Loucy (cell line): ENCODE measurements around the gene CLDN15.

Source experiments
- H2AFZ ChIP-seq: fragments of 200-600 bp; sonication (generic); 2 replicates; pipeline ENCODE4 v1.6.0; 2016; ENCODE audit warnings: antibody characterized with exemption, mild to moderate bottlenecking, low read length, moderate library complexity
- H3F3A ChIP-seq: fragments of 200-600 bp; 2 replicates; pipeline ENCODE4 v1.6.0; 2016; ENCODE audit warnings: antibody characterized with exemption, low read depth, mild to moderate bottlenecking
- H3K27me3 ChIP-seq: fragments of 200-600 bp; sonication (generic); 2 replicates; pipeline ENCODE4 v1.6.1; 2014; ENCODE audit warnings: low read length, mild to moderate bottlenecking; ENCODE audit not compliant: insufficient read depth, poor library complexity, severe bottlenecking
- H3K36me3 ChIP-seq: fragments of 200-600 bp; sonication (generic); 2 replicates; pipeline ENCODE4 v1.6.1; 2016; ENCODE audit warnings: low read length; ENCODE audit not compliant: insufficient read depth
- H3K4me1 ChIP-seq: fragments of 200-600 bp; sonication (generic); 2 replicates; pipeline ENCODE4 v1.5.1; 2014; ENCODE audit warnings: low read length, mild to moderate bottlenecking; ENCODE audit not compliant: insufficient read depth, poor library complexity, severe bottlenecking
- H3K4me2 ChIP-seq: fragments of 200-600 bp; sonication (generic); 2 replicates; pipeline ENCODE4 v1.6.0; 2014; ENCODE audit warnings: antibody characterized with exemption, low read length, low read depth, mild to moderate bottlenecking; ENCODE audit not compliant: poor library complexity, severe bottlenecking
- H3K4me3 ChIP-seq: fragments of 200-600 bp; sonication (generic); 2 replicates; pipeline ENCODE4 v1.5.1; 2014; ENCODE audit warnings: low read length, mild to moderate bottlenecking, mixed read lengths; ENCODE audit not compliant: poor library complexity, severe bottlenecking
- H3K79me2 ChIP-seq: fragments of 200-600 bp; sonication (generic); 2 replicates; pipeline ENCODE4 v1.6.1; 2014; ENCODE audit warnings: low read length; ENCODE audit not compliant: insufficient read depth
- H3K9ac ChIP-seq: fragments of 200-600 bp; sonication (generic); 2 replicates; pipeline ENCODE4 v1.6.0; 2014; ENCODE audit warnings: mild to moderate bottlenecking, low read depth, low read length, moderate library complexity; ENCODE audit not compliant: poor library complexity, severe bottlenecking
- H3K9me2 ChIP-seq: fragments of 200-600 bp; sonication (generic); replicated peaks from 2 replicates; pipeline ENCODE4 v1.6.1; 2016; ENCODE audit warnings: low read depth, low read length, mixed read lengths
- H3K9me3 ChIP-seq: fragments of 200-600 bp; sonication (generic); 2 replicates; pipeline ENCODE4 v1.6.1; 2014; ENCODE audit warnings: mild to moderate bottlenecking, antibody characterized with exemption, low read length, low read depth; ENCODE audit not compliant: insufficient read depth
- H4K20me1 ChIP-seq: fragments of 200-600 bp; sonication (generic); 2 replicates; pipeline ENCODE4 v1.6.0; 2014; ENCODE audit warnings: antibody characterized with exemption, low read length, mild to moderate bottlenecking; ENCODE audit not compliant: insufficient read depth, poor library complexity, severe bottlenecking
- EZH2phosphoT487 ChIP-seq: fragments of 200-600 bp; IDR thresholded peaks from 2 replicates; pipeline ENCODE4 v1.6.1; 2018; ENCODE audit warnings: antibody characterized with exemption, mild to moderate bottlenecking, moderate library complexity, borderline replicate concordance
- TF ChIP-seq, protein P1 (sequence below): fragments of 200-600 bp; sonication (generic); conservative IDR thresholded peaks from 2 replicates; pipeline ENCODE4 v1.5.1; 2014; ENCODE audit warnings: mild to moderate bottlenecking, antibody characterized with exemption, low read length

Gene CLDN15

DNA sequence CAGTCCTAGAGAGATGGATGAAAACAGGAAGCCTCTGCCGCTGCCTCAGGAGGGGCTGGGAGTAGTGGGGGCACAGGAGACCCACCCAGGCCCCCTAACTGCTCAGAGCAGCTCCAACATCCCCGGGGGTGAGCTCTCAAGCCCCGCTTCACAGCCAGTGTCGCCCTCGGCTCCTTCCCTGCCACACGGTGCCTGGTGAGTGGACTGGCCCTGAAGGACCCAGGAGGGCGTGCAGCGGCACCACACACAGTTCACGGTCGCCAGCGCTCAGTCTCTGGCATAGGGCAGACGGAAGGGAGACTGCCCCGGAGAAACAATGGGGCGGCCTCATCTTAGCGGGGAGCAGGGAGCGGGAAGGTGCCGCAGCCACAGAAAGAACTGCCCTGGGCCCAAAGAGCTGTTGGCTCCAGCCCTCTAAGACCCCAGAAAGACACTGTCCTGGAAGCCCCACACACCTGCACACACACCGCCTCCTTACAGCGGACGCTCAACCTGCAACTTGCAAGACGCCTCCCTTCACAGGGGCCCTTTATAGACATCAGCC is 1.2 kb downstream of the CLDN15 start:
- Histone ChIP-seq H3K9ac (no peak overlapping the region), H4K20me1 (no peaks in the 10 kb centered on the region), H3K9me2 (no peaks in the 10 kb centered on the region), H3F3A (no peaks in the 10 kb centered on the region), H3K4me2 (no peak overlapping the region), H3K4me1 (no peaks in the 10 kb centered on the region), H3K9me3 (no peaks in the 10 kb centered on the region), H3K4me3 (no peak overlapping the region), H2AFZ (no peak overlapping the region), H3K79me2 (peaks cover 4% of the 10 kb centered on the region; the same call in 1 of the 2 replicates), H3K27me3 (no peaks in the 10 kb centered on the region), H3K36me3 (no peaks in the 10 kb centered on the region)
- no peak for TF ChIP-seq EZH2phosphoT487
- TF ChIP-seq, protein P1, sequence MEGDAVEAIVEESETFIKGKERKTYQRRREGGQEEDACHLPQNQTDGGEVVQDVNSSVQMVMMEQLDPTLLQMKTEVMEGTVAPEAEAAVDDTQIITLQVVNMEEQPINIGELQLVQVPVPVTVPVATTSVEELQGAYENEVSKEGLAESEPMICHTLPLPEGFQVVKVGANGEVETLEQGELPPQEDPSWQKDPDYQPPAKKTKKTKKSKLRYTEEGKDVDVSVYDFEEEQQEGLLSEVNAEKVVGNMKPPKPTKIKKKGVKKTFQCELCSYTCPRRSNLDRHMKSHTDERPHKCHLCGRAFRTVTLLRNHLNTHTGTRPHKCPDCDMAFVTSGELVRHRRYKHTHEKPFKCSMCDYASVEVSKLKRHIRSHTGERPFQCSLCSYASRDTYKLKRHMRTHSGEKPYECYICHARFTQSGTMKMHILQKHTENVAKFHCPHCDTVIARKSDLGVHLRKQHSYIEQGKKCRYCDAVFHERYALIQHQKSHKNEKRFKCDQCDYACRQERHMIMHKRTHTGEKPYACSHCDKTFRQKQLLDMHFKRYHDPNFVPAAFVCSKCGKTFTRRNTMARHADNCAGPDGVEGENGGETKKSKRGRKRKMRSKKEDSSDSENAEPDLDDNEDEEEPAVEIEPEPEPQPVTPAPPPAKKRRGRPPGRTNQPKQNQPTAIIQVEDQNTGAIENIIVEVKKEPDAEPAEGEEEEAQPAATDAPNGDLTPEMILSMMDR = no peak

DNA sequence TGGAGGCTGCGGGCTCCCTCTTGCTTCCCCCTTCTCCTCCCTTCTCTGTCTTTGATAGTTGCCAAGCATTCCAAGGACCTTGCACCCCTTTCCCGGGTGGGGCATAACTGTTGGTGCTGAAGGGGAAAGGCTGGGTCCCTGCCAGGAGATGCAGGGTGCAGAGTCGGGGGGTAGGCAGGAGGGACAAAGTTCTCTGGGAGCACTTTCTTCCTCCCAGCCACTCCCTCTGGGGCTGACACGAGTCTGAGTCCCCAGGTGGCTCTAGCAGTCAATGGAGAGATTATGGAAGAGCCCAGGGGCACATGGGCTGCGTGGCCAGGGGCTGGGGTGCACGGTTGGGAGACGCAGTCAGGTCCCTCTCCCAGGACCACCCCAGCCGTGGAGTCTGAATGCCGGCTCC is 2.1 kb downstream of the CLDN15 start:
- Histone ChIP-seq H3K4me3 (no peak overlapping the region), H3K27me3 (no peaks in the 10 kb centered on the region), H3K79me2 (no peaks in the 10 kb centered on the region), H3K36me3 (no peaks in the 10 kb centered on the region), H3K4me2 (no peak overlapping the region), H4K20me1 (no peaks in the 10 kb centered on the region), H3K9ac (no peak overlapping the region), H3F3A (no peaks in the 10 kb centered on the region), H3K9me3 (no peaks in the 10 kb centered on the region), H2AFZ (no peak overlapping the region), H3K4me1 (no peaks in the 10 kb centered on the region), H3K9me2 (no peaks in the 10 kb centered on the region)
- TF ChIP-seq, protein P1 = no peak
- no peak for TF ChIP-seq EZH2phosphoT487

DNA sequence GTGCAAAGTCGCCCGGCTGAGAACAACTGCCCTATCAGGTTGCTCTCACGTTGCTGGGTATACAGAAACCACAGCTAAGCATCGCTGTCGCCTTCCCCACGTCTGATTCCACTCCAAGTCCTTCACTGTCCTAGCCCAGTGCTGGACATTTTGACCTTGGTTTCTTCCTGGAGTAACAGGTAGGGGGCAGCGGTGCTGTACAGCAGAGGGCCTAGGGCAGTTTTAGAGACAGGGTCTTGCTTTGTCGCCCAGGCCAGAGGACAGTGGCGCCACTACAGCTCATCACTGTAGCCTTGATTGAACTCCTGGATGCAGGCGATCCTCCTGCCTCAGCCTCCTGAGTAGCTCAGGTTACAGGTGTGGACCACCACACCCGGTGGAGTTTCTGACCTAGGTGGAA is 2.6 kb downstream of the CLDN15 start:
- H3K27me3 ChIP-seq = no peaks in the 10 kb centered on the region
- no peak overlapping the region for H3K4me2 ChIP-seq
- TF ChIP-seq, protein P1 = peak; percentile 64
- no peak for TF ChIP-seq EZH2phosphoT487
- no peaks in the 10 kb centered on the region for H3K79me2 ChIP-seq
- no peaks in the 10 kb centered on the region for H3F3A ChIP-seq
- H3K4me3 ChIP-seq = no peak overlapping the region
- no peak overlapping the region for H3K9ac ChIP-seq
- H3K9me2 ChIP-seq = no peaks in the 10 kb centered on the region
- no peaks in the 10 kb centered on the region for H4K20me1 ChIP-seq
- no peaks in the 10 kb centered on the region for H3K36me3 ChIP-seq
- no peak overlapping the region for H2AFZ ChIP-seq
- no peaks in the 10 kb centered on the region for H3K9me3 ChIP-seq
- no peaks in the 10 kb centered on the region for H3K4me1 ChIP-seq
